ENCODE data around the gene LRFN3. TPM values are rescaled to one million over a fixed set of nuclear protein-coding genes. Genes with fewer than 3 reads are reported as not detected.

Gene LRFN3
- total and polyA plus RNA-seq, 2 of the 13 experiments (the other 11 are each of a cell fraction or from before 2014, with no cell fraction given): 0.74 to 1.6 TPM

DNA sequence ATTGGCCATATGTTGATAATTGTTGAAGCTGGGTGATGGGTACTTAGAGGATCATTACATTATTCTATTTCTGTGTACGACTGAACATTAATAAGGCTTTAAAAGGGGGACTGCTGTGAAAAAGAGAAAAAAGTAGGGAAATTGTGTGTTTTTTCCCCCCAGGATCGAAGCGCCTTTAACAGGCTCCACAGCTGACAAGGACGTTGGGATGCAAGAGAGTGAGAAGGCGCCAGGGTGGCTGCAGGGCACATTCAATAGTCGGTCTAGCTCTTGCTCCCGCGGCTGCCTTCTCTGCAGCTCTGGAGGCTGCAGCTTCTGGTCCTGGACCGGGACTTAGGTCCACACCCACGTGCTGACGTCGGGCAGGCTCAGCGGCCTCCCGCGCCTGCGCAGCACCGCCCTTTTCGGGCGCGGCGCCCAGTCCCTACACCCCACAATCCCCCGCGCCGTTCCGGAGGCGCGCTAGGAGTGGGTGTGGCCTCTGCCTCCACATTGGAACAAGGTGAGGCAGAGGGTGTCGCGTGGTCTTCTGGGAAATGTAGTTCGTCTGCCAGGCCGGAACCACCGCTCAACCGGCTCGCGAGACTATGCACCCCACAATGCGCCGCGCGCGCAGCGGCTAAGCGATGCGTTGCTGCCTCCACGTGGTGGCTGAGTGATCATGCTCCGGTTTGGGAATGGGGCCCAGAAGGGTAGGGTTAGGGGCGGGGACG lies 4.9 kb upstream of the LRFN3 start (continued):
- TF ChIP-seq ARNTL (CRISPR knock-in tag; IDR thresholded peaks at IDR 0.05): peak; percentile 79
- TF ChIP-seq, protein P1, sequence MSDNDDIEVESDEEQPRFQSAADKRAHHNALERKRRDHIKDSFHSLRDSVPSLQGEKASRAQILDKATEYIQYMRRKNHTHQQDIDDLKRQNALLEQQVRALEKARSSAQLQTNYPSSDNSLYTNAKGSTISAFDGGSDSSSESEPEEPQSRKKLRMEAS (IDR thresholded peaks at IDR 0.05): peak; percentile 83
- no peak for TF ChIP-seq ZNF629 (CRISPR knock-in tag; conservative IDR thresholded peaks at IDR 0.05)
- no peak for TF ChIP-seq ZNF616 (CRISPR knock-in tag; IDR thresholded peaks at IDR 0.05; ENCODE audit: low read depth)
- no peak; the same call in 1 of the 2 replicates for TF ChIP-seq RCOR2 (CRISPR knock-in tag; IDR thresholded peaks at IDR 0.05)
- no peak for TF ChIP-seq EED (CRISPR knock-in tag; IDR thresholded peaks at IDR 0.05)
- TF ChIP-seq TMF1 (CRISPR knock-in tag; IDR thresholded peaks at IDR 0.05; ENCODE audit: low read depth): no peak
- TF ChIP-seq NFIB (CRISPR knock-in tag; IDR thresholded peaks at IDR 0.05; ENCODE audit: borderline replicate concordance): no peak
- TF ChIP-seq, protein P2, sequence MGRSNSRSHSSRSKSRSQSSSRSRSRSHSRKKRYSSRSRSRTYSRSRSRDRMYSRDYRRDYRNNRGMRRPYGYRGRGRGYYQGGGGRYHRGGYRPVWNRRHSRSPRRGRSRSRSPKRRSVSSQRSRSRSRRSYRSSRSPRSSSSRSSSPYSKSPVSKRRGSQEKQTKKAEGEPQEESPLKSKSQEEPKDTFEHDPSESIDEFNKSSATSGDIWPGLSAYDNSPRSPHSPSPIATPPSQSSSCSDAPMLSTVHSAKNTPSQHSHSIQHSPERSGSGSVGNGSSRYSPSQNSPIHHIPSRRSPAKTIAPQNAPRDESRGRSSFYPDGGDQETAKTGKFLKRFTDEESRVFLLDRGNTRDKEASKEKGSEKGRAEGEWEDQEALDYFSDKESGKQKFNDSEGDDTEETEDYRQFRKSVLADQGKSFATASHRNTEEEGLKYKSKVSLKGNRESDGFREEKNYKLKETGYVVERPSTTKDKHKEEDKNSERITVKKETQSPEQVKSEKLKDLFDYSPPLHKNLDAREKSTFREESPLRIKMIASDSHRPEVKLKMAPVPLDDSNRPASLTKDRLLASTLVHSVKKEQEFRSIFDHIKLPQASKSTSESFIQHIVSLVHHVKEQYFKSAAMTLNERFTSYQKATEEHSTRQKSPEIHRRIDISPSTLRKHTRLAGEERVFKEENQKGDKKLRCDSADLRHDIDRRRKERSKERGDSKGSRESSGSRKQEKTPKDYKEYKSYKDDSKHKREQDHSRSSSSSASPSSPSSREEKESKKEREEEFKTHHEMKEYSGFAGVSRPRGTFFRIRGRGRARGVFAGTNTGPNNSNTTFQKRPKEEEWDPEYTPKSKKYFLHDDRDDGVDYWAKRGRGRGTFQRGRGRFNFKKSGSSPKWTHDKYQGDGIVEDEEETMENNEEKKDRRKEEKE (IDR thresholded peaks at IDR 0.05): no peak
- TF ChIP-seq NR1H2 (CRISPR knock-in tag; IDR thresholded peaks at IDR 0.05; ENCODE audit: borderline replicate concordance, low read depth): no peak
- peak; percentile 88 for TF ChIP-seq SALL1 (CRISPR knock-in tag; IDR thresholded peaks at IDR 0.05)
- TF ChIP-seq, protein P3, sequence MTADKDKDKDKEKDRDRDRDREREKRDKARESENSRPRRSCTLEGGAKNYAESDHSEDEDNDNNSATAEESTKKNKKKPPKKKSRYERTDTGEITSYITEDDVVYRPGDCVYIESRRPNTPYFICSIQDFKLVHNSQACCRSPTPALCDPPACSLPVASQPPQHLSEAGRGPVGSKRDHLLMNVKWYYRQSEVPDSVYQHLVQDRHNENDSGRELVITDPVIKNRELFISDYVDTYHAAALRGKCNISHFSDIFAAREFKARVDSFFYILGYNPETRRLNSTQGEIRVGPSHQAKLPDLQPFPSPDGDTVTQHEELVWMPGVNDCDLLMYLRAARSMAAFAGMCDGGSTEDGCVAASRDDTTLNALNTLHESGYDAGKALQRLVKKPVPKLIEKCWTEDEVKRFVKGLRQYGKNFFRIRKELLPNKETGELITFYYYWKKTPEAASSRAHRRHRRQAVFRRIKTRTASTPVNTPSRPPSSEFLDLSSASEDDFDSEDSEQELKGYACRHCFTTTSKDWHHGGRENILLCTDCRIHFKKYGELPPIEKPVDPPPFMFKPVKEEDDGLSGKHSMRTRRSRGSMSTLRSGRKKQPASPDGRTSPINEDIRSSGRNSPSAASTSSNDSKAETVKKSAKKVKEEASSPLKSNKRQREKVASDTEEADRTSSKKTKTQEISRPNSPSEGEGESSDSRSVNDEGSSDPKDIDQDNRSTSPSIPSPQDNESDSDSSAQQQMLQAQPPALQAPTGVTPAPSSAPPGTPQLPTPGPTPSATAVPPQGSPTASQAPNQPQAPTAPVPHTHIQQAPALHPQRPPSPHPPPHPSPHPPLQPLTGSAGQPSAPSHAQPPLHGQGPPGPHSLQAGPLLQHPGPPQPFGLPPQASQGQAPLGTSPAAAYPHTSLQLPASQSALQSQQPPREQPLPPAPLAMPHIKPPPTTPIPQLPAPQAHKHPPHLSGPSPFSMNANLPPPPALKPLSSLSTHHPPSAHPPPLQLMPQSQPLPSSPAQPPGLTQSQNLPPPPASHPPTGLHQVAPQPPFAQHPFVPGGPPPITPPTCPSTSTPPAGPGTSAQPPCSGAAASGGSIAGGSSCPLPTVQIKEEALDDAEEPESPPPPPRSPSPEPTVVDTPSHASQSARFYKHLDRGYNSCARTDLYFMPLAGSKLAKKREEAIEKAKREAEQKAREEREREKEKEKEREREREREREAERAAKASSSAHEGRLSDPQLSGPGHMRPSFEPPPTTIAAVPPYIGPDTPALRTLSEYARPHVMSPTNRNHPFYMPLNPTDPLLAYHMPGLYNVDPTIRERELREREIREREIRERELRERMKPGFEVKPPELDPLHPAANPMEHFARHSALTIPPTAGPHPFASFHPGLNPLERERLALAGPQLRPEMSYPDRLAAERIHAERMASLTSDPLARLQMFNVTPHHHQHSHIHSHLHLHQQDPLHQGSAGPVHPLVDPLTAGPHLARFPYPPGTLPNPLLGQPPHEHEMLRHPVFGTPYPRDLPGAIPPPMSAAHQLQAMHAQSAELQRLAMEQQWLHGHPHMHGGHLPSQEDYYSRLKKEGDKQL (CRISPR knock-in tag; IDR thresholded peaks at IDR 0.05; ENCODE audit: low read depth): 0 out of 2 replicates have a peak, but pooled peaks have one; percentile 47
- no peak for TF ChIP-seq ADNP (CRISPR knock-in tag; IDR thresholded peaks at IDR 0.05)
- TF ChIP-seq ZNF83 (CRISPR knock-in tag; IDR thresholded peaks at IDR 0.05; ENCODE audit: borderline replicate concordance): 0 out of 2 replicates have a peak, but pooled peaks have one; percentile 3
- TF ChIP-seq NBN (conservative IDR thresholded peaks at IDR 0.05): no peak
- TF ChIP-seq, protein P4, sequence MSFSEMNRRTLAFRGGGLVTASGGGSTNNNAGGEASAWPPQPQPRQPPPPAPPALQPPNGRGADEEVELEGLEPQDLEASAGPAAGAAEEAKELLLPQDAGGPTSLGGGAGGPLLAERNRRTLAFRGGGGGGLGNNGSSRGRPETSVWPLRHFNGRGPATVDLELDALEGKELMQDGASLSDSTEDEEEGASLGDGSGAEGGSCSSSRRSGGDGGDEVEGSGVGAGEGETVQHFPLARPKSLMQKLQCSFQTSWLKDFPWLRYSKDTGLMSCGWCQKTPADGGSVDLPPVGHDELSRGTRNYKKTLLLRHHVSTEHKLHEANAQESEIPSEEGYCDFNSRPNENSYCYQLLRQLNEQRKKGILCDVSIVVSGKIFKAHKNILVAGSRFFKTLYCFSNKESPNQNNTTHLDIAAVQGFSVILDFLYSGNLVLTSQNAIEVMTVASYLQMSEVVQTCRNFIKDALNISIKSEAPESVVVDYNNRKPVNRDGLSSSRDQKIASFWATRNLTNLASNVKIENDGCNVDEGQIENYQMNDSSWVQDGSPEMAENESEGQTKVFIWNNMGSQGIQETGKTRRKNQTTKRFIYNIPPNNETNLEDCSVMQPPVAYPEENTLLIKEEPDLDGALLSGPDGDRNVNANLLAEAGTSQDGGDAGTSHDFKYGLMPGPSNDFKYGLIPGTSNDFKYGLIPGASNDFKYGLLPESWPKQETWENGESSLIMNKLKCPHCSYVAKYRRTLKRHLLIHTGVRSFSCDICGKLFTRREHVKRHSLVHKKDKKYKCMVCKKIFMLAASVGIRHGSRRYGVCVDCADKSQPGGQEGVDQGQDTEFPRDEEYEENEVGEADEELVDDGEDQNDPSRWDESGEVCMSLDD (CRISPR knock-in tag; IDR thresholded peaks at IDR 0.05; ENCODE audit: borderline replicate concordance): no peak
- TF ChIP-seq, protein P5, sequence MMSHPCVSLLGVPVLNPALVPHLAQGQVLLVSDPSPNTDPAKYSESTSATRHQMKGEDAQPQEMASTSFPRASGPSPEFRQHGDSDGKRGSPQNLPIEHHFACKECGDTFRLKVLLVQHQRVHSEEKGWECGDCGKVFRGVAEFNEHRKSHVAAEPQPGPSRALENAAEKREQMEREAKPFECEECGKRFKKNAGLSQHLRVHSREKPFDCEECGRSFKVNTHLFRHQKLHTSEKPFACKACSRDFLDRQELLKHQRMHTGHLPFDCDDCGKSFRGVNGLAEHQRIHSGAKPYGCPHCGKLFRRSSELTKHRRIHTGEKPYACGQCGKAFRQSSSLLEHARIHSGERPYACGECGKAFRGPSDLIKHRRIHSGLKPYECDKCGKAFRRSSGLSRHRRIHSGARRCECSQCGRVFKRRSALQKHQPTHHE (CRISPR knock-in tag; IDR thresholded peaks at IDR 0.05; ENCODE audit: borderline replicate concordance): no peak

Measured in HepG2 (cell line).